K562 (cell line): Measurements from ENCODE around the gene HDAC1. TPM values are rescaled to one million over a fixed set of nuclear protein-coding genes. Genes with fewer than 3 reads are reported as not detected.

Experiments used
- BRF1 ChIP-seq: IDR thresholded peaks from 3 replicates; pipeline ENCODE4 v1.6.1; 2011; ENCODE audit warnings: borderline replicate concordance, mild to moderate bottlenecking; ENCODE audit not compliant: insufficient read length; ENCODE audit errors: extremely low read depth
- CBFA2T3 ChIP-seq: fragments of 450-650 bp; IDR thresholded peaks from 2 replicates; pipeline ENCODE4 v1.6.1; 2017
- IRF2 ChIP-seq: sonication (generic); formaldehyde crosslinking; IDR thresholded peaks from 2 replicates; pipeline ENCODE4 v1.8.1; 2022; ENCODE audit warnings: mild to moderate bottlenecking, missing genetic modification reagents
- KDM1A ChIP-seq, 2 experiments: fragments of 450-650 bp; IDR thresholded peaks; 2 replicates each; pipeline ENCODE4 v1.6.1; 2016; ENCODE audit warnings: mild to moderate bottlenecking in 2 of 2
- KDM2B ChIP-seq: fragments of 250-450 bp; sonication (Bioruptor Pico); IDR thresholded peaks from 2 replicates; pipeline ENCODE4 v1.8.0; 2021; ENCODE audit warnings: mild to moderate bottlenecking, moderate library complexity
- KLF1 ChIP-seq: fragments of 450-650 bp; IDR thresholded peaks from 2 replicates; pipeline ENCODE4 v1.6.1; 2016; ENCODE audit warnings: missing genetic modification characterization, missing compliant biosample characterization
- MECOM ChIP-seq: fragments of 250-450 bp; sonication (Bioruptor Pico); IDR thresholded peaks from 2 replicates; pipeline ENCODE4 v1.8.0; 2022; ENCODE audit warnings: inconsistent platforms
- MYNN ChIP-seq, 2 experiments: sonication (generic); formaldehyde crosslinking in 1 of 2; IDR thresholded peaks; 2 replicates each; pipeline versions ENCODE4 v1.5.0 to v1.6.1; 2016 to 2020; ENCODE audit warnings: antibody characterized with exemption in 1 of 2, missing genetic modification reagents in 1 of 2
- PHF20 ChIP-seq: fragments of 450-650 bp; IDR thresholded peaks from 2 replicates; pipeline ENCODE4 v1.6.1; 2018; ENCODE audit not compliant: partially characterized antibody
- PHF21A ChIP-seq: fragments of 450-650 bp; IDR thresholded peaks from 2 replicates; pipeline ENCODE4 v1.6.1; 2017; ENCODE audit warnings: low read depth, borderline replicate concordance
- RCOR1 ChIP-seq, 2 experiments: IDR thresholded peaks; 2 replicates each; pipeline ENCODE4 v1.6.1; 2012; ENCODE audit warnings: low read depth in 2 of 2, low read length in 2 of 2, borderline replicate concordance in 1 of 2, improper control_type of control experiment in 1 of 2
- STAG1 ChIP-seq: sonication (generic); formaldehyde crosslinking; IDR thresholded peaks from 2 replicates; pipeline ENCODE4 v1.5.0; 2020; ENCODE audit warnings: missing genetic modification reagents, borderline replicate concordance
- STAT5B ChIP-seq: fragments of 250-450 bp; sonication (Bioruptor Pico); IDR thresholded peaks from 2 replicates; pipeline ENCODE4 v1.8.0; 2021; ENCODE audit warnings: mild to moderate bottlenecking, inconsistent platforms
- ZFP1 ChIP-seq: fragments of 450-650 bp; formaldehyde crosslinking; IDR thresholded peaks from 2 replicates; pipeline ENCODE4 v1.4.0; 2020; ENCODE audit warnings: mild to moderate bottlenecking, mixed read lengths
- ZNF436 ChIP-seq: fragments of 250-450, 450-650 bp; sonication (Bioruptor Pico); formaldehyde crosslinking; IDR thresholded peaks from 2 replicates; pipeline ENCODE4 v1.7.0; 2020; ENCODE audit warnings: mild to moderate bottlenecking
- ZNF644 ChIP-seq: fragments of 200-800 bp; sonication (Bioruptor generic); IDR thresholded peaks from 2 replicates; pipeline ENCODE4 v1.6.1; 2016; ENCODE audit warnings: low read depth, missing genetic modification characterization, missing compliant biosample characterization
- polyA plus RNA-seq, 8 experiments: library from polyadenylated mRNA; depleted of rRNA in 4 of 8; stranded (reverse) in 5 of 8; unstranded in 3 of 8; fragments of >200 nt; fragmentation: Nextera tagmentation in 2 of 8; fragmentation: Illumina TruSeq in 1 of 8; extraction: Ambion mirVana in 2 of 8; extraction: Trizol in 1 of 8; gene quantifications; 2 replicates each; pipeline versions ENCODE4 v1.2.1 to v1.2.3, GENCODE V29; 2011 to 2014; ENCODE audit warnings: inconsistent platforms in 1 of 8, missing spikeins in 1 of 8
- total RNA-seq, 7 experiments: library from RNA; depleted of rRNA in 6 of 7; stranded (reverse); fragments of >200 nt in 6 of 7; fragmentation: Illumina TruSeq in 2 of 7; extraction: Trizol in 2 of 7; gene quantifications; 2 replicates each; pipeline versions ENCODE4 v1.2.1 to v1.2.3, GENCODE V29; 2011 to 2021; ENCODE audit warnings: low replicate concordance in 1 of 7
- TF ChIP-seq, protein P1 (sequence below): fragments of 450-650 bp; IDR thresholded peaks from 2 replicates; pipeline ENCODE4 v1.6.1; 2018; ENCODE audit warnings: mild to moderate bottlenecking, low read depth; ENCODE audit not compliant: partially characterized antibody
- TF ChIP-seq, protein P2 (sequence below): fragments of 450-650 bp; formaldehyde crosslinking; IDR thresholded peaks from 2 replicates; pipeline ENCODE4 v1.4.0; 2020; ENCODE audit warnings: mild to moderate bottlenecking, moderate library complexity
- TF ChIP-seq, protein P3 (sequence below): fragments of 250-450 bp; sonication (Bioruptor Pico); IDR thresholded peaks from 2 replicates; pipeline ENCODE4 v1.8.0; 2022; ENCODE audit warnings: moderate library complexity, mild to moderate bottlenecking, inconsistent platforms
- TF ChIP-seq, protein P4 (sequence below), 2 experiments: IDR thresholded peaks in 1 of 2; conservative IDR thresholded peaks in 1 of 2; 2 replicates each; pipeline ENCODE4 v1.6.1; 2016; ENCODE audit warnings: low read depth in 2 of 2, mild to moderate bottlenecking in 1 of 2, missing compliant biosample characterization in 1 of 2, missing genetic modification characterization in 1 of 2, moderate library complexity in 1 of 2
- TF ChIP-seq, protein P5 (sequence below): fragments of 250-450 bp; sonication (Bioruptor Pico); IDR thresholded peaks from 2 replicates; pipeline ENCODE4 v1.5.0; 2020; ENCODE audit warnings: mild to moderate bottlenecking

HDAC1 gene
- total and polyA plus RNA-seq, 9 of the 15 experiments (the other 6 are each of a cell fraction or from before 2014, with no cell fraction given) = 169 to 384 (median 193) TPM

DNA sequence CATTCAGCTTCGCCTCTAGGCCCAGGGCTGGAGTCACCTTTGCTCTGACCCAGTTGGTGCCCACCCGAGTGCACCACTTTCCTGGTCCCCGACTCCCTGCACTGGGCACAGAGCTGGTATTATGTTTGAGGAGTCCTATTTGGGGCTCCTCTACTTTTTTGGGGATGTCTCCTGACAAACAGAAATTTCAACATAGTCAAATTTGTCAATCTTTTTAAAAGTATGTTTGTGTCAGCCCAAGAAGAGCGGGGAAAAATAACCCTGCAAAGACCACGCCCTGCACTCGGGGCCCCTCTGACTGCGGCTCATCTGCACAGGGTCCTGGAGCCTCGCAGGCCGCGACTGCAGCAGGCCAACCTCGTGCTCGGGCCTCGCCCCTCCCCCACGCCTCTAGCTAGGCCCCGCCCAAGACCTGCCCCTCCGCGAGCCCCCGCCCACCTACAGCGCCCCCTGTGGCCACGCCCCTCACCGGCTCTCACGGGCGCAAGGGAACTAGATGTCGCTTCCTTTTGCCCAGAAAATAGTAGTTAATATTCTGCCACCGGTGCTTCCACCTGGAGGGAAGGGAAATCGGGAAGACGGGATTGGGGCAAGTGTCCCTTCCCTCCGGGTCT is 59.0 kb downstream of the HDAC1 start (continued):
- TF ChIP-seq, protein P1, sequence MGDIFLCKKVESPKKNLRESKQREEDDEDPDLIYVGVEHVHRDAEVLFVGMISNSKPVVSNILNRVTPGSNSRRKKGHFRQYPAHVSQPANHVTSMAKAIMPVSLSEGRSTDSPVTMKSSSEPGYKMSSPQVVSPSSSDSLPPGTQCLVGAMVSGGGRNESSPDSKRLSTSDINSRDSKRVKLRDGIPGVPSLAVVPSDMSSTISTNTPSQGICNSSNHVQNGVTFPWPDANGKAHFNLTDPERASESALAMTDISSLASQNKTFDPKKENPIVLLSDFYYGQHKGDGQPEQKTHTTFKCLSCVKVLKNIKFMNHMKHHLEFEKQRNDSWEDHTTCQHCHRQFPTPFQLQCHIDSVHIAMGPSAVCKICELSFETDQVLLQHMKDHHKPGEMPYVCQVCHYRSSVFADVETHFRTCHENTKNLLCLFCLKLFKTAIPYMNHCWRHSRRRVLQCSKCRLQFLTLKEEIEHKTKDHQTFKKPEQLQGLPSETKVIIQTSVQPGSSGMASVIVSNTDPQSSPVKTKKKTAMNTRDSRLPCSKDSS = no peak
- TF ChIP-seq, protein P2, sequence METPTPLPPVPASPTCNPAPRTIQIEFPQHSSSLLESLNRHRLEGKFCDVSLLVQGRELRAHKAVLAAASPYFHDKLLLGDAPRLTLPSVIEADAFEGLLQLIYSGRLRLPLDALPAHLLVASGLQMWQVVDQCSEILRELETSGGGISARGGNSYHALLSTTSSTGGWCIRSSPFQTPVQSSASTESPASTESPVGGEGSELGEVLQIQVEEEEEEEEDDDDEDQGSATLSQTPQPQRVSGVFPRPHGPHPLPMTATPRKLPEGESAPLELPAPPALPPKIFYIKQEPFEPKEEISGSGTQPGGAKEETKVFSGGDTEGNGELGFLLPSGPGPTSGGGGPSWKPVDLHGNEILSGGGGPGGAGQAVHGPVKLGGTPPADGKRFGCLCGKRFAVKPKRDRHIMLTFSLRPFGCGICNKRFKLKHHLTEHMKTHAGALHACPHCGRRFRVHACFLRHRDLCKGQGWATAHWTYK = peak; percentile 86; the same call in 1 of the 2 replicates
- TF ChIP-seq, protein P3, sequence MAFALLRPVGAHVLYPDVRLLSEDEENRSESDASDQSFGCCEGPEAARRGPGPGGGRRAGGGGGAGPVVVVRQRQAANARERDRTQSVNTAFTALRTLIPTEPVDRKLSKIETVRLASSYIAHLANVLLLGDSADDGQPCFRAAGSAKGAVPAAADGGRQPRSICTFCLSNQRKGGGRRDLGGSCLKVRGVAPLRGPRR = peak; percentile 82; the same call in 1 of the 2 replicates
- TF ChIP-seq ZNF436 (CRISPR knock-in tag) = no peak
- peak; percentile 93; the same call in 1 of the 2 replicates for TF ChIP-seq KDM2B (CRISPR knock-in tag)
- peak; percentile 64; the same call in 1 of the 2 replicates for TF ChIP-seq ZNF644
- peak; percentile 27 for TF ChIP-seq CBFA2T3
- TF ChIP-seq KLF1 (tag) = no peak
- TF ChIP-seq MECOM (CRISPR knock-in tag) = no peak; the same call in 1 of the 2 replicates
- no peak for TF ChIP-seq ZFP1 (CRISPR knock-in tag)
- no peak for TF ChIP-seq BRF1
- no peak for TF ChIP-seq PHF21A
- peak; percentile 46 for TF ChIP-seq PHF20
- TF ChIP-seq STAT5B = no peak
- no peak; a peak in 1 of 4 replicates for TF ChIP-seq KDM1A (IDR thresholded peaks at IDR 0.05)
- no peak for TF ChIP-seq IRF2 (CRISPR knock-in tag)
- TF ChIP-seq, protein P4, sequence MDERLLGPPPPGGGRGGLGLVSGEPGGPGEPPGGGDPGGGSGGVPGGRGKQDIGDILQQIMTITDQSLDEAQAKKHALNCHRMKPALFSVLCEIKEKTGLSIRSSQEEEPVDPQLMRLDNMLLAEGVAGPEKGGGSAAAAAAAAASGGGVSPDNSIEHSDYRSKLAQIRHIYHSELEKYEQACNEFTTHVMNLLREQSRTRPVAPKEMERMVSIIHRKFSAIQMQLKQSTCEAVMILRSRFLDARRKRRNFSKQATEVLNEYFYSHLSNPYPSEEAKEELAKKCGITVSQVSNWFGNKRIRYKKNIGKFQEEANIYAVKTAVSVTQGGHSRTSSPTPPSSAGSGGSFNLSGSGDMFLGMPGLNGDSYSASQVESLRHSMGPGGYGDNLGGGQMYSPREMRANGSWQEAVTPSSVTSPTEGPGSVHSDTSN (CRISPR knock-in tag; IDR thresholded peaks at IDR 0.05; ENCODE audit: low read depth) = no peak
- TF ChIP-seq, protein P4 (tag; conservative IDR thresholded peaks at IDR 0.05; ENCODE audit: low read depth) = no peak
- no peak for TF ChIP-seq MYNN (IDR thresholded peaks at IDR 0.05)
- no peak for TF ChIP-seq MYNN (CRISPR knock-in tag; IDR thresholded peaks at IDR 0.05)
- TF ChIP-seq, protein P5, sequence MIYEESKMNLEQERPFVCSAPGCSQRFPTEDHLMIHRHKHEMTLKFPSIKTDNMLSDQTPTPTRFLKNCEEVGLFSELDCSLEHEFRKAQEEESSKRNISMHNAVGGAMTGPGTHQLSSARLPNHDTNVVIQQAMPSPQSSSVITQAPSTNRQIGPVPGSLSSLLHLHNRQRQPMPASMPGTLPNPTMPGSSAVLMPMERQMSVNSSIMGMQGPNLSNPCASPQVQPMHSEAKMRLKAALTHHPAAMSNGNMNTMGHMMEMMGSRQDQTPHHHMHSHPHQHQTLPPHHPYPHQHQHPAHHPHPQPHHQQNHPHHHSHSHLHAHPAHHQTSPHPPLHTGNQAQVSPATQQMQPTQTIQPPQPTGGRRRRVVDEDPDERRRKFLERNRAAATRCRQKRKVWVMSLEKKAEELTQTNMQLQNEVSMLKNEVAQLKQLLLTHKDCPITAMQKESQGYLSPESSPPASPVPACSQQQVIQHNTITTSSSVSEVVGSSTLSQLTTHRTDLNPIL = no peak
- 0 out of 4 replicates have a peak, but pooled peaks of 1 of the 2 experiments have one; percentile 12 for TF ChIP-seq RCOR1 (IDR thresholded peaks at IDR 0.05; ENCODE audit: borderline replicate concordance in 1 of 2, low read depth in 2 of 2, low read length in 2 of 2)
- TF ChIP-seq STAG1 (CRISPR knock-in tag) = no peak; the same call in 1 of the 2 replicates
